ENCODE measurements around the gene PLA2G12A. TPM values are rescaled to one million over a fixed set of nuclear protein-coding genes. Genes with fewer than 3 reads are reported as not detected.

Gene PLA2G12A
- total and polyA plus RNA-seq, 9 of the 15 experiments (the other 6 are each of a cell fraction or from before 2014, with no cell fraction given): 24.2 to 226 (median 80.5) TPM

GRCh38 chr4:109702950-109703663, 26.8 kb downstream of the PLA2G12A start, which contains the start of gene CASP6 (continued):
- no peak for TF ChIP-seq CEBPZ (IDR thresholded peaks at IDR 0.05; ENCODE audit: borderline replicate concordance, low read depth, low read length)
- no peak for TF ChIP-seq TEAD4 (IDR thresholded peaks at IDR 0.05; ENCODE audit: low read length)
- TF ChIP-seq TEAD4 (CRISPR knock-in tag; IDR thresholded peaks at IDR 0.05; ENCODE audit: borderline replicate concordance): no peak
- TF ChIP-seq TBL1XR1 (IDR thresholded peaks at IDR 0.05; ENCODE audit: low read length in 2 of 2): 0 out of 4 replicates have a peak, but pooled peaks of 1 of the 2 experiments have one; percentile 24
- TF ChIP-seq SMAD3 (CRISPR knock-in tag; conservative IDR thresholded peaks at IDR 0.05): no peak; the same call in 1 of the 2 replicates
- TF ChIP-seq MCM7 (IDR thresholded peaks at IDR 0.05): no peak
- TF ChIP-seq JUN (IDR thresholded peaks at IDR 0.05; ENCODE audit: borderline replicate concordance, low read depth, low read length): 0 out of 2 replicates have a peak, but pooled peaks have one; percentile 13
- TF ChIP-seq JUN (CRISPR knock-in tag; IDR thresholded peaks at IDR 0.05; ENCODE audit: borderline replicate concordance): no peak
- TF ChIP-seq MCM5 (IDR thresholded peaks at IDR 0.05; ENCODE audit: low read depth): no peak
- TF ChIP-seq NR2F6 (CRISPR knock-in tag; IDR thresholded peaks at IDR 0.05): no peak
- TF ChIP-seq ZBTB12 (CRISPR knock-in tag; IDR thresholded peaks at IDR 0.05): no peak
- TF ChIP-seq PURB (CRISPR knock-in tag; IDR thresholded peaks at IDR 0.05; ENCODE audit: low read depth): no peak
- TF ChIP-seq POLR2AphosphoS5 (IDR thresholded peaks at IDR 0.05; ENCODE audit: control insufficient read depth, insufficient read depth, low read depth, low read length): peak; percentile 38; the same call in 1 of the 2 replicates
- no peak for TF ChIP-seq ZNF165 (CRISPR knock-in tag; IDR thresholded peaks at IDR 0.05; ENCODE audit: borderline replicate concordance)
- no peak; the same call in 1 of the 2 replicates for TF ChIP-seq ZNF609 (CRISPR knock-in tag; IDR thresholded peaks at IDR 0.05; ENCODE audit: borderline replicate concordance)
- TF ChIP-seq ZNF197 (CRISPR knock-in tag; IDR thresholded peaks at IDR 0.05; ENCODE audit: low read depth): no peak

Measured in K562 (cell line).